Activated CD8-positive, alpha-beta memory T cell treated with anti-CD3 and anti-CD28 coated beads for 4 hours (primary cell): ENCODE results near the gene WDR64.
"Not testable (repeated sequence)": the region's sequence is repeated elsewhere in the genome, so short reads cannot be mapped to it uniquely, and the experiment has no call there.

ENCODE experiments used
- DNase-seq, 2 donors: peaks; one replicate each; pipeline ENCODE4 v3.0.0-alpha.2; 2020; ENCODE audit warnings: low read depth in 2 of 2

WDR64 gene

DNA sequence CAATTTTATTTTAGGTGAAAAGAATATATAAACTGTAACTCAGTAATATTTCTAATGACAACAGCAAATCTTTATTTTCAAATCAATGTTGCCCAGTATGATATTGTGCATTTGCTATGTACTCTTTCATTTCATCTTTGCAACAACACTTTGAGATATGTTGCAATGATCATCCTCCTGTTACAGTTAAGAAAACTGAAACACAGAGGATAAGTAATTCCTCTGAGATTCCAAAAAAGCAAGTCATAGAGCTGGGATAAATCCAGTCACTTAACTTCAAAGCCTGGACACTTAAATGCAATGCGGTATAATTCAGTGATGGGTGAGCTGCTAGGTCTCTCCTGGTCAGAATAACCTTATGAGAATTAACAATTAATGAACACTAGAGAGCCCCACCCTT is 147.3 kb downstream of the WDR64 start:
- DNase-seq, result no peak

DNA sequence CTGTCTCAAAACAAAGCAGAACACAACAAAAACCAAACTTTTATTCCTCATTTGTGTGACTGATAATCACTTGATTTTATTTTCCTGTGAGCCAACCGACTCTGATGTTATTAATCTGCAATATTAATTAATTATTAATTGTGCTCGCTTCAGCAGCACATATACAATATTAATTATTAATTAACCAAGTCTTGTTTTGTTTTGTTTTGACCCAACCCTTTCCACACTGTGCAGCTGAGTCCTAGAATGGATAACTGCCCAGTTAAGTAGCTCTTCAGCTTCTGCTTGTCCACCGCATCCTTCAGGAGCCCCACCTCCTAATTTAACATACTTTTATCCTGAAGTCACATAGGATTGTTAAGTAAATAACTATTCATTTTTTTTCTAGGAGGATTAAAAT is 148.6 kb downstream of the WDR64 start:
- no peak for DNase-seq

DNA sequence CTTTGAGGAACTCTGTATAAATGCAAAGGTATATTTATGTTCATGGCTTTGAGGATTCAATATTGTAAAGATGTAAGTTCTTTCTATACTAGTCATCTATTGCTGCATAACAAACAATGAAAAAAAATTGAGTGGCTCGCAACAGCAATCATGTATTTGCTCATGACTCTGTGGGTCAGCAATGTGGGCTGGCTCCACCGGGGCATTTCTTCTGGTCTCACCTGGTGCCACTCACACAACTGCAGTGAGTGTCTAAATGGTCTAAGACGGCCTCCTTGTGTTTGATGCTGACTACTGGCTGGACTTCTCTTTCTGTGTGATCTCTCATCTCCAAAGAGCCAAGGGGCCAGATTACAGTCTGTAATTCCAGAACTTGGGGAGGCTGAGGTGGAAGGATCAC is 150.8 kb downstream of the WDR64 start:
- no peak for DNase-seq

DNA sequence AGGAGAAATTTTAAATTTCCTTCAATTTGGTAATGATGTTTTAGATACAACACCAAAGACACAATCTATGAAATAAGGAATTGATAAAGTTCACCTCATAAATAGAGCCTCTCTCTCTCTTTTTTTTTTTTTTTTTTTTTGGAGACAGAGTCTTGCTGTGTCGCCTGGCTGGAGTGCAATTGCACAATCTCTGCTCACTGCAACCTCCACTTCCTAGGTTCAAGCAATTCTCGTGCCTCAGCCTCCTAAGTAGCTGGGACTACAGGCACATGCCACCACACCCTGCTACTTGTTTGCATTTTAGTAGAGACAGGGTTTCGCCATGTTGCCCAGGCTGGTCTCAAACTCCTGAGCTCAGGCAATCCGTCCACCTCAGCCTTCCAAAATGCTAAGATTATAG is 152.6 kb downstream of the WDR64 start:
- not testable (repeated sequence) for DNase-seq

DNA sequence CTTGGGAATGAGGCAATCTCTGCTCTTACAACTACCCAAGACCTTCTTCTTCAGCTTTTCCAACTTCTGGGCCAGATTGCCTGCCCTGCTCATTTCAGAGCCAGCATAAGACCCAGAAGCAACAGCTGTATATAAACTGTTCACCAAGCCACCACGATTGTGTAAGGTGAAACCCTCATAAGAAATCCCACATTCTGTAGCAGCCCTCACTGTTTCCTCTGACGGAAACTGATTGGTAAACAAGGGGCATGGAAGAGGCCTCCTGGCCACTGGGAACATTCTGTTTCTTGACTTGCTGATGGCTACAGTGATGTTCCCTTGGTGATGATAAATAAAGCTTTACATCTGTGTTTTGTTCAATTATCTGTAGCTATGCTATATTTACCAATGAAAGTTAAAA is 156.2 kb downstream of the WDR64 start:
- no peak for DNase-seq

DNA sequence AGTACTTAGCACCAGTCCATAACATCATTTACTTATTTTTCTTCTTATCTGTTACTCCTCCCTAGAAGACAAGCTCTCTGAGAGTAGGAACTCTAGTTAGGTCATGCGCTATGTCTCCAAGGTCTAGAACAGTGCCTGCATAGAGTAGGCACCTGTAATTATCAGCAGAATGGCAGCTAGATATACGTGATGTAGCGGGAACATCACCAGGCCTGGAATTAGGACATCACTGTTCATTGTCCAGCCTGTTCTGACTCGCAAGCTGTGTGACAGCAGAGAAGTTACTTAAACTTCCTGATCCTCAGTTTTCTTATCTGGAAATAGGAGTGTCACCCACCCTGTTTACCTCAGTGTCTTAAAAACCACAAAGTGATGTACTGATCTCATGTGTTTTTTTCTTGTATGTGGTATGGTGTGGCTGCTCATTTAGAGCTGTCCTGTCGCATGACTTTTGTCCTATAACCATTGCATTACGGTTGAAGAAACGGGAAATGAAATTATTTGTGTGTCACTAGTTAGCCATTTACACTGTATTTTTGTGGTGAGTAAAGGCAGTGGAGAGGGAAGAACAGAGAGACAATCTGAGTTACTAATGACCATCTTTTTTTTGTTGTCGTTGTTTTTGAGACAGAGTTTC is 158.8 kb downstream of the WDR64 start:
- no peak for DNase-seq

DNA sequence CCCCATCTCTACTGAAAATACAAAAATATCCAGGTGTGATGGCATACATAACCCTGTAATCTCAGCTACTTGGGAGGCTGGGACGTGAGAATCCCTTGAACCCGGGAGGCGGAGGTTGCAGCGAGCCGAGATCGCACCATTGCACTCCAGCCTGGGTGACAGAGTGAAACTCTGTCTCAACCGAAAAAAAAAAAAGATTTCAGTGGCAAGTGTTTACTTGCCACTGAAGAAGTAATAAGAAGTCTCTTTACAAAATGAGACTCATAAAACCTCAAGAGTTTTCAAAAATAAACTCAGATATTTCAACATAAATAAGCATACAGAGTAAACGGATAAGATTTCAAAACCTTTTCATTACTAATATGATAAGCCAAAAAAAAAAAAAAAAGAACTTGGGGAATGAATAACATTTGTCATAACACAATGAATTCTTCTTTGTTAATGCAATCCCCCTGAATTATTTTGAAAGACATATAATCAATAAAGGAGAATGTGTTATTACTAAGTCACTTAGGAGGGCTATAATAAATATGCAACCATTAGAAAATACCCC is 161.8 kb downstream of the WDR64 start:
- DNase-seq, result no peak

DNA sequence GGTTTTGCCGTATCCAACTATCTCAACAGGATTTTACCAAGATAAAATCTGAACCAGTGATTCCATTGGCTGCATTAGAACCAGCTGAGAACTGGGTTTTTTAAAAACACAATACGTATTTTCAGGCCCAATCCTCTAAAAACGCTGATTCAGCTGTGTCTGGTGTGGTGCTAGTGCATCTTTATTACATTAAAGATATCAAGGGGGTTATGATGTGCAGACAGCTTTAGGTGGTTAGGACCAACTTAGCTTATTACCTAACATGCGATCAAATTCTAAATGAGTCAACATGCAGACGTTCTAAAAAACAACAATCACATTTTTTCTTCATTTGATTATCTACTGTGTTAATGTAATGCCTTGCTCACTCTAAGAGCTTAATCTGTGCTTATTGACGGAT is 163.9 kb downstream of the WDR64 start:
- no peak for DNase-seq

DNA sequence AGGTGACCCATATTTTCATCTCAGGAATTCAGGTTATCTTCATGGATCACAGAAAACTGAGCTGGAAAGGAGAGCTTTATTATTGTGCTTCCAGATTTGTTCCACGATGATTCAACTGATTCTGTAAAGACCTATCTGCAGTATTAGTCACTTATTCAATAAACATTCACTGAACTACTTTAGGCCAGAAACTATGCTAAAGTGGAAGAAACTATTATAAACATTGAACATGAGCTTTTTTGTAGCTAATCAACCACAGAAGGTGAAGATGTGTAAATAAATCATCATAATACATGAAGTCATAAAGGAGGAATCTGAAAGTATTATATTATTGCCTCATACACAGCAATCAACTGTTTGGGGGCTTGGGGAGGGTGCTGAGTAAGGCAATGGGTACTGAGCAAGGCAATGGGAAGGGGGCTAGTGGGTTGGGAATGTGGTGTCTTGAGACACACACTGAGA is 165.3 kb downstream of the WDR64 start:
- DNase-seq, result no peak

DNA sequence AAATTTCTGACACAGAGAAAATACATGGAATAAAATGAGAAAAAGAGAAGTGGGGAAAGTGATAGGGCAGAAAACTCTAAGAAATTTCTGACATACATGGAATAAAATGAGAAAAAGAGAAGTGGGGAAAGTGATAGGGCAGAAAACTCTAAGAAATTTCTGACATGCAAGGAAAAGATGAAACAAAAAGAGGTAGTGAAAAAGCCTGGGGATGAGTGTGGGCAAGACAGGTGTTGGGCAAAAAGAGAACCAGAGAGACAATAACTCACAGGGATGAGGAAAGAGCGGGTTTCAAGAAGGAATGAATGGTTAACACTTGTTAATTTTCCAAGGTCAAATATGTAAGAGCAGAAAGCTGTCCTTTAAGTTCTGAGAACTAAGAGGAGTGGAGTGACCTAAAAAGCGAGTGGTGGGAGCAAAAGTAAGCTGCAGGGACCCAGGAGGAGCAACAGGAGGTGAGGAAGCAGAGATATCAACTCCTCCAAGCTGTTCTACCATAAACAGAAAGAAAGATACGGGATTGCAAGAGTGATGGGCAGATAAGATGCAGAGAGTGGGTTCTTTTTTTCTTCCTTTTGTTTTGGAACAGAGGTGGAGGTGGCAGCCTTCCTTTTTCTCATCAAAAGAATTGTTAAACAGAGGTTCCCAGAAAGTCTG is 166.0 kb downstream of the WDR64 start:
- DNase-seq, result no peak

DNA sequence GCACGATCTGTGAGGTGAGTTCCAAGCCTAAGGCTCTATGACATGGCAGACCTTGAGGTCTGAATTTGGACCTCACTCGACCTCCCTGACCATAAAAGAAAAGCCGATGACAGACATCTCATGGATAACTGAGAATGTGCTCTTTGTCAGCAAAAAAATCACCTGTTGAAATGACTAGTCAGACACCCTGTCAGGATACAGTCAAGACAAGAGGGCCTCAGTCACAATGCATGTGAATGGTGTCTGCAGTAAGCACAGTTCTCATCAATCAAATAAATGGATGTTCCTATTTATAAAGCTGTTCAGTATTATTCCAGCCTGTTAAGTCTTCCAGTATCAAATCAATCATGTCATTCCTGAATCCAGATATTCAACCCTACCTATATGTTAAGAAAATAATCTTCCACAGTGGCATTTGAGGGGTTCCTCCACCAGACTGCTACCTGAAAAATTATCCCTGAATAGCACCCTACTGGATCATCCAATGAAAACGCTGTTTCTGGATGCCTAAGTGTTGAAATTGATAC is 167.3 kb downstream of the WDR64 start:
- no peak for DNase-seq

DNA sequence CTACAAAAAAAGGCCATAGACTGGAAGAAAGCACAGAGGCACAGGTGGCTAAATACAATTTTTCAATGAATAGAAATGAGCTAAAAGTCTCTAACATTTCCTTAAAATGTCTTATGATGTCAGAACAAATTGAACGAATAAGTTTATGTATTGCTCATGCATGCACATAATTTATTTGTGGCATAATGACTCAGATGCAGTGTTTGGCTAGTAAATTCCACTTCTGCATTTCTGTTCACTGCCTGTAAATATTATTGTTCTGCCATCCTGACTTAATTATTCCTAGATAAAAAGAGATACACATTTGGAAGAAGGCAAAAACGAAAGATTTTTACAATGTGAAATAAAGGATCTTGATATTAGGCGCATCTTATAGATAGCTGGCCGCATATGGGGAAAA is 169.3 kb downstream of the WDR64 start:
- no peak for DNase-seq

DNA sequence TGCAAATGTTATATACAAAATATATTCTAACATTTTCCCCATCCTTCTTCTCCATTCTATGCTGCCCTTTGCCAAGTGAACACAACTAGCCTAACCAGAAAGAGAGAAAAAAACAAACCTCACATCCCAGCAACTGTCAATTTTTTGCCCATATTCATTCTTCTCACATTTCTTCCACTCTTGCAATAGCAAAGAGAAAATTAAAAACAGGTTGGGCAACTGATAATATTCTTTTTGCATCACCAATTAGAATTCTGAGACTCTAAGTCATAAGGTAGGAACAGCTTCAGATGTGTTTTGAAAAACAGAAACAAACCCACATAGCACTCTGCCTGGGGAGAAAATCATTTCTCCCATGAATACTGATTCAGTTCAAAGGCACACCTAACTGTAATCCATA is 170.8 kb downstream of the WDR64 start:
- DNase-seq, result no peak

DNA sequence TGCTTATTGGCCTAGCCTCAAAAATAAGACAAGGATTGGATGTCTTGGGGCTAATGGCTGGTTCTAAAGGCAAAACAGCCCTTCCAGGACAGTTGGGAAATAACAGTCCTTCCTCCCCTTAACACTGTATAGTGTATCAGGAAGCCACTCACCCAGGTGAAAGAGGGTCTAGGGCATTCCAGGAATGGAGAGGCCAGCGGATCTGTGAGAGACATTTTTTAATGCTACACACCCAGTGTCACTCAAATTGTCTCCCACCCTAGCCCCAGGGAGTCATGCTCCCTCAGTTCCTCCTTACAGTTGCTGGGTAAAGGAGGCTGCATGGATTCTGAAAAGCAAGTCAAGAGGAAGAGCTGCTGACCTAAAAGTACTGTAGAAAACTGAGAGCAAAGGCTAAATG is 171.8 kb downstream of the WDR64 start:
- DNase-seq, result no peak

DNA sequence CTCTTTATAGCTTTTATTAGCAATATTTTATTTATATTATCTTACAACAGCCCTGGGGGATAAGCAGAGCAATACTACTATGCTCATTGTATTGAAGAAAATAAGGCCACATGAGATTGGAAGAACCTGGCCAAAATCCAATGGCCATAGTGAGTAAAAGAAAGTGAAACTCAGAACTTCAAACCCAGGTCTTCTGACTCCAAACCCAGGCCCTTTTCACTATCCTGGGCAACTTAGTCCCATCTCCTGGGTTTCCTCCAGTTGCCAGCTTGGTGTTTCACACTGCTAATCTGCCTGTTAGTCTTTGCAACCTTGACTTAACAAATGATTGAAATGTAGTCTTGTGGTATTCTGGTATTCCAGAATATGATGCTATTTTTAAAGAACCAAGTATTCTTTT is 173.5 kb downstream of the WDR64 start:
- no peak for DNase-seq

DNA sequence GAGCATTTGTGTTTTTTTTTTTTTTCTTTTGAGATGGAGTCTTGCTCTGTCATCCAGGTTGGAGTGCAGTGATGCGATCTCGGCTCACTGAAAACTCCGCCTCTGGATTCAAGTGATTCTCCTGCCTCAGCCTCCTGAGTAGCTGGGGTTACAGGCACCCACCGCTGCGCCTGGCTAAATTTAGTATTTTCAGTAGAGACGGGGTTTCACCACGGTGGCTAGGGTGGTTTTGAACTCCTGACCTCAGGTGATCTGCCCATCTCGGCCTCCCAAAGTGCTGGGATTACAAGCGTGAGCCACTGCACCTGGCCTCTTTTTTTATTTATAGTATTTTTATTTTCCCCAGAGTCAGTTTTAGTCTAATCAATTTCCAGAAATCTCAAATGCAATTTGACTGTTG is 174.5 kb downstream of the WDR64 start:
- not testable (repeated sequence) for DNase-seq

DNA sequence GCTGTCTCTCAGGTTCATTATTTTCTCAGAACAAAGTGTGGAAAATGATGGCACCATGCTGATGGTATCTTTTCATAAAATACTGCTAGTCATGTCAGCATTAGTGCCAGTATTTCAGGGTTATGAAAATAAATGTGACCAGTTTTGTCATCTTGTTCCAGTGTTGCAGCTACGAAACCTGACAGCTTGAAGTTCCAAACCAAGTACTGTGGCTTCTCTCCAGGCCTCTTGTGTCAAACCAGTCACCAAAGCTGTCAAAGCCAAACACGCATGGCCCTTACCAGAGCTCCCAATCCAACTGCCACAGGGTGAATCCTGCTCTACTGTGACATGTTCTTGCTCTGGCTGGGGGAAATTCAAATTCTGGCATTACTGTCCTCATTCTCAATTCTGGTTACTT is 175.2 kb downstream of the WDR64 start:
- no peak for DNase-seq

DNA sequence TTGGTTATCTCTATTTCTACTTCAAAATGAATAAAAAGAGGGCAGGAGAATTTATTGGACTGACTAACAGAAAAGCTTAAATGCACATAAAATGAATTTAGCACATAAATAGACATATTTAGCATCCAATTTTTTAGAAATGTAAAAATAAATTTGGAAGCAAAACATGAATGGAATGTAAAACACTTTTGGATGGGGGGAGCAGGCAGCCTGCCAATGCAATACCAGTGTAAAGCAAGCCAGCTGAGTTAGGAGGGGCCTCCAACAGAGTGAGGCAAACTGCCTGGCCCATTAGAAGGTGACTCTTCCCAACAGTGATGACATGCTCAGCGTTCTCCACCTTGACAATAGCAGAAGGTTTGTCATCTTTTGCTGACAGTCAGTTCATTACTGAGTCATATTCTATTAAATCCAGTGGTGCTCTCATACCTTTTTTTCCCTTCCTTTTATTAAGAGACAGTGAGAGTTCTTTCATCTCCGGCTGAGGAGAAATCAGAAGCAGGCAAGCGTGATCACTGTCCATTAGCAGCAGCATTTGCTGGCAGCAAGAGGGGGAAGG is 176.5 kb downstream of the WDR64 start:
- DNase-seq, result no peak

DNA sequence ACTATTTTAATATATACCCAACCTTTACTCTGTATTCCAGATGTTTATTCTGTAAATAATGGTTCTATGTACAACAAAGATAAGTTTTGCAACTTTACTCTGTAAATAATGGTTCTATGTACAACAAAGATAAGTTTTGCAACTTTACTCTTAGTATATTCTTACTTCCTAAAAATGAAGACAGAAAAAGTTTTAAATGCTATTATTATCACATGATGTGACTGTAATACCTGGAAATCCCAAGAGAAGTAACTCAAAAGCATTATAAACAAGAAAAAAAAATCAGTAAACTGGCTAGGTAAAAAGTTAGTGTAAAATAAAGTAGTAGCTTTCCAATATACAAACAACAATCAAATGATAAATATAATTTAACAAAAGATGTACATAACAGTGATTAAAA is 177.4 kb downstream of the WDR64 start:
- no peak for DNase-seq

DNA sequence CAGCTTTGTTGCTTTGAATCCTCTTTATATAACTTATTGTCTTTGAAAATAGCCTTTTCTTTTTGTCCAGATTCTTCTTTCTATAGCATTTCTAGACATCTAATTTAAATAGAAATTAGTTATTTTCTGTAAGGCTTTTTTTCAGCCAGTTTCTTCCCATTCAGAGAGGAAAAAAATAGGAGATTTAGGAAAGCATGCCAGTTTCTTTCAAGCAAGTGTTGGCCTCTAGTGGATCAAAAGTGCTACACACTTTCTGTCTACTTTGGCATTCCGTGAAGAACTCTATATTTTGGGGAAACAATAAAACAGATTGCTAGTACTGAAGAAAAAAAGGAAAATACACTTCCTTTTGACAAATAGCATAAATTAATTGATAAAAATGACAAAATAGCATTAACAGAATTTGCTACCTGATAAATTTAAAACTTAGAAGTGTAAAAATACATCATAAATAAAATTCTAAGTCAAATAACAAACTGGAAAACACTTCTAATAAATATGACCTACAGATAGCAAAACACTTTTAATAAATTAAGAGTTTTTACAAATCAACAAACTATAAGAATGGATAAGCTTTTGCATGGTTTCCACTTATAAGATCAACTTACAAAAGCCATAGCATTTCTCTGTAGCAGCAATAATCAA is 182.8 kb downstream of the WDR64 start:
- DNase-seq, result no peak

DNA sequence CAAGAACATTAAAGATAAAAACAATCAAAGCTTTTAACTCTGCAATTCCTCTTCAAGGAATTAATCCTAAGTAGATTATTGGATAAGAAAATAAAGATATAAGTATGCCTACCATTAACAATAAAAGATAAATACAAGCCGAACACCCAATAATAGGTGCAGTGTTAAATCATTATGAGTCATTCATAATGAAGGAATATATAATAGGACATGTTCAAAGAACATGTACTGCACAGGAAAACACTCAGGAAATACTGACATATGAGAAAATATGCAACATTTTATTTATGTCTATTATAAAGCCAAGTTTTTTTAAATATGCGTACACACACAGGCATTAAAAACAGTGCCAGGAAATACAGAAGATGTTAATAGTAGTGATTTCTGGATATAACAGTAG is 184.9 kb downstream of the WDR64 start:
- DNase-seq, result no peak

DNA sequence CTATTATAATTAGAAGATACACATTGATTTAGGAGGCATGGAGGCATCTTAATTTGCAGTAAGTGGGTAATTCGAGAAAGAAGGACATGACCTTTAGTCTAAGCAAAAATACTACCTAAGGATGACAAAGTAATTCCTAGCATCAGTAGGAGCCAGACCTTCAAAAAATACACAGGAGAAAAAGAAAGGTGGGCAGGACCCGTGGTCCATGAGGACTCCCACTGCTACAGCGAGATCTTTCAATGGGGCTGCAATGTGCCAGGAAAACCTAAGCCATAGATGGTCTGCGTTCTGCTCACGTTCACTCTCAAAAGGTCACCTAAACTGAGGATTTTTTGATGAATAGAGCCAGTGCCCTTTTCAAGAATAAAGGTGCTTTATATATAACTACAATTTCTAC is 185.3 kb downstream of the WDR64 start:
- DNase-seq, result no peak

DNA sequence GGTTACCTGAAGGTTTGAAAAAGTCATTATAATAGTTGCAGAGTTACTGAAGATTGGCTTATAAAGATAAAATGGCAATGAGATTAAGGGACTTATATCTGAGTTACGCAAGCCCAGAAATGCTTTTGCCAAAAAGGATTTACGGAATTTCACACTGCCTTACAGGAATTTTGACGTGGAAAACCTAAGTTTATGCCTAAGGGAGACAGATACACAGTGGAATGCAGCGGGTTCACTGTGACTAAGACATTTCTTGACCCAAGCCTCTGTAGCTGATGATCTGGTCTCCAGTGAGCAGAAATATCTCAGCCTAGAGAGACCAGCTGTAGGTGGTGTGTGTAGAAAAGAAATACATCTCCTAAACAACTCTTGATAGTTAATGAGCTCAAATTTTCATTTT is 185.8 kb downstream of the WDR64 start:
- DNase-seq, result no peak
